GM23338 (cell line): Measurements from ENCODE around the gene RNF220. TPM values are rescaled to one million over a fixed set of nuclear protein-coding genes. Genes with fewer than 3 reads are reported as not detected.
A peak's percentile ranks its signal among the peaks of the same experiment; 100 is the strongest.

Experiments
- ATAC-seq: fragments of 200-7000 bp; cut with Tn5 transposase; 3 replicates; pipeline ENCODE4 v1.9.1; 2020
- DNase-seq: peaks from one replicate; pipeline ENCODE4 v3.0.0-alpha.2; 2015; ENCODE audit warnings: low spot score
- H2AFZ ChIP-seq: fragments of 200-600 bp; sonication (generic); 2 replicates; pipeline ENCODE4 v1.8.0; 2016; ENCODE audit warnings: antibody characterized with exemption, mild to moderate bottlenecking, moderate library complexity
- H3F3A ChIP-seq: fragments of 200-600 bp; sonication (generic); replicated peaks from 2 replicates; pipeline ENCODE4 v1.8.0; 2017; ENCODE audit warnings: antibody characterized with exemption, mixed run types, low read depth
- H3K27ac ChIP-seq: fragments of 200-600 bp; sonication (generic); 2 replicates; pipeline ENCODE4 v1.6.1; 2016; ENCODE audit warnings: low read depth
- H3K27me3 ChIP-seq: fragments of 200-600 bp; sonication (generic); 2 replicates; pipeline ENCODE4 v1.8.0; 2016; ENCODE audit warnings: mild to moderate bottlenecking, mixed run types, moderate library complexity; ENCODE audit not compliant: insufficient read depth
- H3K36me3 ChIP-seq: fragments of 200-600 bp; sonication (generic); 2 replicates; pipeline ENCODE4 v1.8.0; 2016; ENCODE audit warnings: mild to moderate bottlenecking; ENCODE audit not compliant: insufficient read depth
- H3K4me1 ChIP-seq: fragments of 200-600 bp; sonication (generic); 2 replicates; pipeline ENCODE4 v1.8.0; 2016; ENCODE audit warnings: mild to moderate bottlenecking, moderate library complexity; ENCODE audit not compliant: insufficient read depth
- H3K4me2 ChIP-seq: fragments of 200-600 bp; sonication (generic); 2 replicates; pipeline ENCODE4 v1.7.1; 2017; ENCODE audit warnings: mixed run types
- H3K4me3 ChIP-seq: fragments of 200-600 bp; sonication (generic); 2 replicates; pipeline ENCODE4 v1.6.1; 2016; ENCODE audit warnings: mixed run types
- H3K79me2 ChIP-seq: fragments of 200-600 bp; sonication (generic); replicated peaks from 2 replicates; pipeline ENCODE4 v1.8.0; 2017; ENCODE audit warnings: mild to moderate bottlenecking; ENCODE audit not compliant: insufficient read depth
- H3K9me2 ChIP-seq: fragments of 200-600 bp; sonication (generic); 2 replicates; pipeline ENCODE4 v1.8.0; 2017; ENCODE audit not compliant: insufficient read depth
- H4K20me1 ChIP-seq: fragments of 200-600 bp; sonication (generic); replicated peaks from 2 replicates; pipeline ENCODE4 v1.8.0; 2017; ENCODE audit warnings: mild to moderate bottlenecking; ENCODE audit not compliant: insufficient read depth
- H3K27ac Mint-ChIP-seq: 2 replicates; pipeline ENCODE4 v1.8.0; 2020; ENCODE audit warnings: inconsistent platforms, mild to moderate bottlenecking, moderate library complexity, mixed read lengths
- H3K27me3 Mint-ChIP-seq: 3 replicates; pipeline ENCODE4 v1.8.0; 2022; ENCODE audit warnings: low read depth, mild to moderate bottlenecking, moderate library complexity, mixed read lengths, inconsistent platforms; ENCODE audit not compliant: insufficient read depth, poor library complexity
- H3K36me3 Mint-ChIP-seq: 3 replicates; pipeline ENCODE4 v1.8.0; 2021; ENCODE audit warnings: low read depth, mild to moderate bottlenecking, inconsistent platforms, moderate library complexity, mixed read lengths
- H3K4me1 Mint-ChIP-seq: 3 replicates; pipeline ENCODE4 v1.8.0; 2020; ENCODE audit warnings: mild to moderate bottlenecking, inconsistent platforms, mixed read lengths
- H3K4me3 Mint-ChIP-seq: 3 replicates; pipeline ENCODE4 v1.8.0; 2021; ENCODE audit warnings: moderate library complexity, mild to moderate bottlenecking, inconsistent platforms, mixed read lengths
- H3K9me3 Mint-ChIP-seq: 3 replicates; pipeline ENCODE4 v1.8.0; 2020; ENCODE audit warnings: moderate library complexity, mild to moderate bottlenecking, inconsistent platforms, mixed read lengths
- CREB1 ChIP-seq: fragments of 250-450 bp; sonication (Bioruptor Pico); IDR thresholded peaks from 2 replicates; pipeline ENCODE4 v1.5.0; 2020; ENCODE audit warnings: low read depth, mild to moderate bottlenecking, moderate library complexity
- CTCF ChIP-seq, 2 experiments: fragments of 200-600 bp in 1 of 2; sonication (generic) in 1 of 2; conservative IDR thresholded peaks; 2 replicates each; pipeline versions ENCODE4 v1.5.1 to v1.6.1; 2016 to 2017; ENCODE audit warnings: antibody characterized with exemption in 2 of 2, low read depth in 2 of 2, mild to moderate bottlenecking in 2 of 2, moderate library complexity in 1 of 2
- EZH2 ChIP-seq: fragments of 200-600 bp; sonication (generic); IDR thresholded peaks from one replicate; pipeline ENCODE4 v1.8.0; 2017; ENCODE audit warnings: antibody characterized with exemption, mild to moderate bottlenecking, low read depth; ENCODE audit not compliant: unreplicated experiment
- EZH2phosphoT487 ChIP-seq: fragments of 200-600 bp; sonication (generic); IDR thresholded peaks from one replicate; pipeline ENCODE4 v1.8.1; 2018; ENCODE audit warnings: antibody characterized with exemption; ENCODE audit not compliant: unreplicated experiment
- JUNB ChIP-seq: IDR thresholded peaks from one replicate; pipeline ENCODE4 v1.6.1; 2016; ENCODE audit warnings: antibody characterized with exemption; ENCODE audit not compliant: unreplicated experiment
- NANOG ChIP-seq: IDR thresholded peaks from 2 replicates; pipeline ENCODE4 v1.6.1; 2016; ENCODE audit warnings: antibody characterized with exemption, borderline replicate concordance
- STAT1 ChIP-seq: IDR thresholded peaks from one replicate; pipeline ENCODE4 v1.6.1; 2016; ENCODE audit warnings: antibody characterized with exemption; ENCODE audit not compliant: unreplicated experiment
- ZNF114 ChIP-seq: fragments of 250-450 bp; sonication (Bioruptor Pico); IDR thresholded peaks from 2 replicates; pipeline ENCODE4 v1.5.0; 2020; ENCODE audit warnings: mild to moderate bottlenecking, moderate library complexity
- ZNF331 ChIP-seq: fragments of 250-450 bp; sonication (Bioruptor Pico); IDR thresholded peaks from 2 replicates; pipeline ENCODE4 v1.5.0; 2020; ENCODE audit warnings: low read depth, mild to moderate bottlenecking, moderate library complexity
- polyA plus RNA-seq: library from polyadenylated mRNA; unstranded; fragments of >200 nt; fragmentation: Nextera tagmentation; extraction: Ambion mirVana; gene quantifications from 2 replicates; pipeline ENCODE4 v1.2.1, GENCODE V29; 2016
- total RNA-seq: library from RNA; depleted of rRNA; stranded (reverse); fragments of >200 nt; shearing (Covaris generic); gene quantifications from 2 replicates; pipeline ENCODE4 v1.2.3, GENCODE V29; 2014
- TF ChIP-seq, protein P1 (sequence below): IDR thresholded peaks from one replicate; pipeline ENCODE4 v1.6.1; 2018; ENCODE audit warnings: antibody characterized with exemption; ENCODE audit not compliant: unreplicated experiment

The RNF220 gene
- total and polyA plus RNA-seq, 2 experiments from 2014 or later = 72.8 to 168 TPM

DNA sequence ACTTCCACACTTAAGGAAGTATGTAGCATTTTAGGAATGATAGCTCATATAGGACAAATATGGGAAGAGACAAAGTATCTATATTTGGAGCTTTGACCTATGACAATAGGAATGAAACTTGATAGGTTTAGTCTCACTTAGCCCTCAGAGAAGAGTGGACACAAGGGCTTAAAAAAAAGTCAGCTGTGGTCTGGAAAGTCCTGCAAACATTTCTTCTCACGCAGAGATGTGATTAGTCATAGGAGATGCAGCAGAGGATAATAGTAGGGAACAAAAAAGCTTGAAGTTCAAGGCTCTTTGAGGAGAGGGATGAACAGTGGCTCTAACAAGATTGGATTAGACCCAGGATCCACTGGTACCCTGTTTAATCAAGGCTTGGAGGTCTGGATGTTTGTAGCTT lies 14.8 kb upstream of the RNF220 start:
- no peaks in the 10 kb centered on the region for H3K79me2 ChIP-seq
- DNase-seq (no peak), ATAC-seq (no peak)
- H3K4me2 ChIP-seq = no peak overlapping the region
- Mint-ChIP-seq H3K9me3 (no peaks in the 10 kb centered on the region), H3K4me3 (no peak overlapping the region), H3K4me1 (no peaks in the 10 kb centered on the region; the same call in 2 of the 3 replicates), H3K27me3 (peaks cover 4% of the 10 kb centered on the region), H3K27ac (no peak overlapping the region), H3K36me3 (no peaks in the 10 kb centered on the region)
- no peak for TF ChIP-seq JUNB
- TF ChIP-seq EZH2 = no peak
- no peak for TF ChIP-seq NANOG
- no peak for TF ChIP-seq ZNF331 (CRISPR knock-in tag)
- no peak for TF ChIP-seq ZNF114 (CRISPR knock-in tag)
- TF ChIP-seq EZH2phosphoT487 = no peak
- TF ChIP-seq, protein P1, sequence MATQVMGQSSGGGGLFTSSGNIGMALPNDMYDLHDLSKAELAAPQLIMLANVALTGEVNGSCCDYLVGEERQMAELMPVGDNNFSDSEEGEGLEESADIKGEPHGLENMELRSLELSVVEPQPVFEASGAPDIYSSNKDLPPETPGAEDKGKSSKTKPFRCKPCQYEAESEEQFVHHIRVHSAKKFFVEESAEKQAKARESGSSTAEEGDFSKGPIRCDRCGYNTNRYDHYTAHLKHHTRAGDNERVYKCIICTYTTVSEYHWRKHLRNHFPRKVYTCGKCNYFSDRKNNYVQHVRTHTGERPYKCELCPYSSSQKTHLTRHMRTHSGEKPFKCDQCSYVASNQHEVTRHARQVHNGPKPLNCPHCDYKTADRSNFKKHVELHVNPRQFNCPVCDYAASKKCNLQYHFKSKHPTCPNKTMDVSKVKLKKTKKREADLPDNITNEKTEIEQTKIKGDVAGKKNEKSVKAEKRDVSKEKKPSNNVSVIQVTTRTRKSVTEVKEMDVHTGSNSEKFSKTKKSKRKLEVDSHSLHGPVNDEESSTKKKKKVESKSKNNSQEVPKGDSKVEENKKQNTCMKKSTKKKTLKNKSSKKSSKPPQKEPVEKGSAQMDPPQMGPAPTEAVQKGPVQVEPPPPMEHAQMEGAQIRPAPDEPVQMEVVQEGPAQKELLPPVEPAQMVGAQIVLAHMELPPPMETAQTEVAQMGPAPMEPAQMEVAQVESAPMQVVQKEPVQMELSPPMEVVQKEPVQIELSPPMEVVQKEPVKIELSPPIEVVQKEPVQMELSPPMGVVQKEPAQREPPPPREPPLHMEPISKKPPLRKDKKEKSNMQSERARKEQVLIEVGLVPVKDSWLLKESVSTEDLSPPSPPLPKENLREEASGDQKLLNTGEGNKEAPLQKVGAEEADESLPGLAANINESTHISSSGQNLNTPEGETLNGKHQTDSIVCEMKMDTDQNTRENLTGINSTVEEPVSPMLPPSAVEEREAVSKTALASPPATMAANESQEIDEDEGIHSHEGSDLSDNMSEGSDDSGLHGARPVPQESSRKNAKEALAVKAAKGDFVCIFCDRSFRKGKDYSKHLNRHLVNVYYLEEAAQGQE = no peak
- TF ChIP-seq CREB1 (CRISPR knock-in tag) = no peak
- no peak for TF ChIP-seq STAT1
- no peak for TF ChIP-seq CTCF (conservative IDR thresholded peaks at IDR 0.05; ENCODE audit: low read depth in 2 of 2)
- no peaks in the 10 kb centered on the region for H3K9me2 ChIP-seq
- no peaks in the 10 kb centered on the region for H3F3A ChIP-seq
- H3K27me3 ChIP-seq = no peaks in the 10 kb centered on the region; the same call in 1 of the 2 replicates
- H3K4me1 ChIP-seq = no peaks in the 10 kb centered on the region
- no peak overlapping the region for H3K27ac ChIP-seq
- peak overlapping the region; percentile 69; the same call in 1 of the 2 replicates for H2AFZ ChIP-seq
- no peaks in the 10 kb centered on the region for H3K36me3 ChIP-seq
- no peaks in the 10 kb centered on the region for H4K20me1 ChIP-seq
- no peak overlapping the region for H3K4me3 ChIP-seq
